GM18526 (cell line): ENCODE data around the gene MAP2K7.

ENCODE experiments used
- POLR2A ChIP-seq: IDR thresholded peaks from 3 replicates; pipeline ENCODE4 v1.6.1; 2011; ENCODE audit not compliant: insufficient read length; ENCODE audit errors: extremely low read depth

Gene MAP2K7

GRCh38 chr19:7927605-7928333 lies 24.1 kb downstream of the MAP2K7 start:
- no peak for TF ChIP-seq POLR2A

- TF ChIP-seq POLR2A: no peak
Measured at GRCh38 chr19:7928334-7928706, 24.6 kb downstream of the MAP2K7 start.

- TF ChIP-seq POLR2A: no peak
Measured at GRCh38 chr19:7928741-7929701, 25.3 kb downstream of the MAP2K7 start.

- no peak for TF ChIP-seq POLR2A
Measured at GRCh38 chr19:7930765-7931164, 27.1 kb downstream of the MAP2K7 start.

GRCh38 chr19:7931221-7932061 lies 27.8 kb downstream of the MAP2K7 start:
- TF ChIP-seq POLR2A: no peak

GRCh38 chr19:7932276-7932929 lies 28.7 kb downstream of the MAP2K7 start:
- no peak for TF ChIP-seq POLR2A

- TF ChIP-seq POLR2A: no peak
Measured at GRCh38 chr19:7932930-7933300, 29.2 kb downstream of the MAP2K7 start.

GRCh38 chr19:7933411-7933810 lies 29.7 kb downstream of the MAP2K7 start:
- TF ChIP-seq POLR2A: no peak

- no peak for TF ChIP-seq POLR2A
Measured at GRCh38 chr19:7933828-7934725, 30.4 kb downstream of the MAP2K7 start.

GRCh38 chr19:7934766-7935165 lies 31.1 kb downstream of the MAP2K7 start:
- TF ChIP-seq POLR2A: no peak

- no peak for TF ChIP-seq POLR2A
Measured at GRCh38 chr19:7940841-7941240, 37.2 kb downstream of the MAP2K7 start.

GRCh38 chr19:7941895-7942596 lies 38.4 kb downstream of the MAP2K7 start:
- TF ChIP-seq POLR2A: no peak

- no peak for TF ChIP-seq POLR2A
Measured at GRCh38 chr19:7942981-7943443, 39.3 kb downstream of the MAP2K7 start.
